ENCODE data around the gene FAM9B. TPM values are rescaled to one million over a fixed set of nuclear protein-coding genes. Genes with fewer than 3 reads are reported as not detected.

FAM9B gene
- total RNA-seq, result not detected in 2 replicates

DNA sequence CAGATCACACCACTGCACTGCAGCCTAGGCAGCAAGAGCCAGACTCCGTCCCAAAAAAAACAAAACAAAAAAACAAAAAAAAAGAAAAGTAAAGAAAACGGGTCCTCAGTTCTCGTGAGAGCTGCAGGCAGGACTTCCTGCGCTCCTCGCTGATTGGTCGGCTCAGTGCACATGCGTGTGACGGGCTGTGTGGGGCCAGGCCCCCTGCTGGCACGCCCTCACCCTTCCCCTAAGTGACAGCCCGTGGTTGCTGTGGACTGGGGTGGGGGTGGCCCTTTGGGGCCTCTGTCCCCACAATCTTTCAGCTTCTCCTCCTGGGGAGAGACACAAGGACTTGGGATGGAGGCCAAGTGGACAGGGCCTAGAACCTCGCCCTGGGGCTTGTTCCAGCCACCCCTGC lies at the start of gene FAM9B:
FAM9B (minus strand) TSS at position 139 of the 400 bp plus-strand sequence. CDS start 1,141 bp downstream, outside the sequence.

Other genes with a start within 250 kb of the FAM9B start
- not detected in 2 replicates for gene FAM9A, start 232.7 kb downstream of the FAM9B start, total RNA-seq

All from hair follicular keratinocyte (primary cell).